HG03280 (cell line): ENCODE data around the gene ANP32A.

Experiments used
- ATAC-seq: cut with Tn5 transposase; IDR thresholded peaks from one replicate; pipeline ENCODE4 v1.9.1; 2021; ENCODE audit warnings: mild to moderate bottlenecking, moderate library complexity; ENCODE audit not compliant: unreplicated experiment

Gene ANP32A

GRCh38 chr15:68800875-68801274 lies 19.8 kb downstream of the ANP32A start:
- no peak for ATAC-seq

GRCh38 chr15:68798346-68799094 lies 22.2 kb downstream of the ANP32A start:
- ATAC-seq = no peak

- ATAC-seq = no peak
Observed at GRCh38 chr15:68797599-68798345, 22.9 kb downstream of the ANP32A start.

GRCh38 chr15:68797191-68797590 lies 23.5 kb downstream of the ANP32A start:
- no peak for ATAC-seq

GRCh38 chr15:68796576-68796975 lies 24.1 kb downstream of the ANP32A start:
- ATAC-seq = no peak

GRCh38 chr15:68795298-68795848 lies 25.3 kb downstream of the ANP32A start:
- peak; percentile 49 for ATAC-seq

- no peak for ATAC-seq
Observed at GRCh38 chr15:68794863-68795262, 25.8 kb downstream of the ANP32A start.

- no peak for ATAC-seq
Observed at GRCh38 chr15:68794307-68794706, 26.4 kb downstream of the ANP32A start.

GRCh38 chr15:68793776-68794175 lies 26.9 kb downstream of the ANP32A start:
- no peak for ATAC-seq

GRCh38 chr15:68792901-68793766 lies 27.6 kb downstream of the ANP32A start:
- ATAC-seq = no peak

GRCh38 chr15:68791431-68792283 lies 29.0 kb downstream of the ANP32A start:
- ATAC-seq = peak; percentile 49

- ATAC-seq = no peak
Observed at GRCh38 chr15:68790910-68791309, 29.8 kb downstream of the ANP32A start.

- ATAC-seq = no peak
Observed at GRCh38 chr15:68790242-68790575, 30.5 kb downstream of the ANP32A start.

- no peak for ATAC-seq
Observed at GRCh38 chr15:68789534-68790241, 31.0 kb downstream of the ANP32A start.

GRCh38 chr15:68789091-68789490 lies 31.6 kb downstream of the ANP32A start:
- ATAC-seq = no peak

GRCh38 chr15:68788264-68788624 lies 32.5 kb downstream of the ANP32A start:
- no peak for ATAC-seq

GRCh38 chr15:68787609-68788263 lies 33.0 kb downstream of the ANP32A start:
- no peak for ATAC-seq

- no peak for ATAC-seq
Observed at GRCh38 chr15:68786753-68787152, 33.9 kb downstream of the ANP32A start.

- no peak for ATAC-seq
Observed at GRCh38 chr15:68785541-68785940, 35.2 kb downstream of the ANP32A start.
